ENCODE measurements around the gene HMGXB4. TPM values are rescaled to one million over a fixed set of nuclear protein-coding genes. Genes with fewer than 3 reads are reported as not detected.

The HMGXB4 gene
- total RNA-seq, 1 donor from 2014 or later: 29.0 TPM

GRCh38 chr22:35327690-35328471, 70.6 kb downstream of the HMGXB4 start:
- no peak for DNase-seq

GRCh38 chr22:35328472-35328885, 71.2 kb downstream of the HMGXB4 start:
- DNase-seq: no peak

- no peak for DNase-seq
These were observed 72.0 kb downstream of the HMGXB4 start for GRCh38 chr22:35329114-35329847.

DNA sequence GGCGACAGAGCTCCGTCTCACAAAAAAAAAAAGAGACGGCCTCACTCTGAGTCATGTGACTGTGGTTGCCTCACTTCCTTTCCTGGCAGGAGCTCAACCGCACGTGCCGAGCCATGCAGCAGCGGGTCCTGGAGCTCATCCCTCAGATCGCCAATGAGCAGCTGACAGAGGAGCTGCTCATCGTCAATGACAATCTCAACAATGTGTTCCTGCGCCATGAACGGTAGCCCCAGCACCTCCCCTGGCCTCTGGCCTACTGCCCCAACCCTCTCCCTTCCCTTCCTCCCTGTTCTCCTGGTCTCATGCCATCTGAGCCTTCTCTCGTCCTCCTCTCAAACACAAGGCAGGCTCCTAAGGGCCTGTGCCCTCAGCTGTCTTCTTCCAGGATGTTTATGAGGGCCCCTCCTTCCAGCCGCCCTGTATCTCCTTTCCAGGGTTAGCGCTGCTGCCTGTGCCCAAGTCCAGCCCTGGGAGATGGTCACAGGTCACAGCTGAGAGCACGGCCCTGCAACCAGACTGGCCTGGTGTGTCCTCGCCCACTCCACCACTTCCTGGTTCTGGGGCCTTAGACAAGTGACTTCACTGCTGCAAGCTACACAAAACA, 73.1 kb downstream of the HMGXB4 start:
- DNase-seq: no peak

DNA sequence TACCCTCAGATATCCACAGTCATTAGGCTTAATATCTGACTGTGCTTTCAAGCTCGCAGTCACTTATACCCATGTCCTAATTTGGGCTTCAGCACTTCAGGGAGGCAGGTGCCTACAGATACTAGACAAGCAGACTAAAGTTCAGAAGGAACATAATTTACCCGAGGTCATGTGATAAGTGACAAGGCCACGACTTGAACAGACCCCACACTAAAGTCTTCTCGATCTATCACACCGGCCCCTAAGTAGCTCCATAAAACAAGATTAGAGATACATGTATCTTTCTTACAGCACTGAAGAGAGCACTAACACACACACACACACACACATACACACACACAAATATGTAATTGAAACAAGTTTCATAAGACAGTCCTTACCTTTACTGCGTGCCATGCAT, 75.0 kb downstream of the HMGXB4 start:
- no peak for DNase-seq

GRCh38 chr22:35333220-35333619, 75.9 kb downstream of the HMGXB4 start:
- DNase-seq: no peak

- no peak for DNase-seq
These were observed 76.7 kb downstream of the HMGXB4 start for GRCh38 chr22:35334004-35334403.

GRCh38 chr22:35335468-35335867, 78.2 kb downstream of the HMGXB4 start:
- DNase-seq: no peak

- no peak for DNase-seq
These were observed 78.9 kb downstream of the HMGXB4 start for GRCh38 chr22:35335936-35336781.

GRCh38 chr22:35337932-35338331, 80.6 kb downstream of the HMGXB4 start:
- no peak for DNase-seq

DNA sequence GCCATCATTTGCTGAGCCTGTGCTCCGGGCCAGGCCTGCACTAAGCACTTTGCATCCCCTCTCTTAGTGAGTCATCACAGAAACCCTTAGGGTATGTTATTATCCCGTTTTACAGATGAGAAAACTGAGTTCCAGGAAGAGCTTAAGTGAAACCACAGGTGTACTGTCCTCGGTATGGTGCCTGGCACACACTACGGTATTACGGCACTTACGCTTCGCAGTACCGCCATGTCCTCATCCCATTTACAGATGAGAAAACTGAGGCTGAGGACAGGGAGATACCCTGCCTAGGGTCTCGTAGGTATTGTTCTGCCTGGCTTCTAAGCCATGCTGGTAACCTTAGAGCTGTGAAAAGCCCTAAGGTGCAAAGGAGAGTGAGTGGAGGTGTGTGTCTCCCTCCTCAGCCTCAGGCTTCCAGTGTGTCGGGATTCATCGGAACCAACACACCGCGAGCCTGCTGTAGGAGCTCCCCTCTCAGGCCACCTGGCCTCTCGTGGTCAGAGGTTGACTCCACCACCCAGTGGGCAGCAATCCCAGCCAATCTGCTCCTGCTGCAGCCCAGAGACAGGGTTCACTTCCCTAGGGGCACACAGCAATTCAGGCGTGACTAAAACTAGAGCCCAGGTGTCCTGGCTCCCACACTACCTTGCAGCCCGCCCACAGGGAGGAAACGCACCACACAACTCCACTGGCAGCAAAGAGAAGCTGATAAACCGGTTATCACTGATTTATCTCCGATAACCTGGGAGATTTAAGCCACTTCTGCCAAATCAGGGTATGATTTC, 84.0 kb downstream of the HMGXB4 start:
- DNase-seq: no peak

GRCh38 chr22:35342390-35342789, 85.1 kb downstream of the HMGXB4 start:
- DNase-seq: no peak

- DNase-seq: no peak
These were observed 86.6 kb downstream of the HMGXB4 start for GRCh38 chr22:35343664-35344550.

- DNase-seq: no peak
These were observed 87.8 kb downstream of the HMGXB4 start for GRCh38 chr22:35344956-35345690.

Small RNA genes lying within 50 kb of the gene (small RNA-seq; reads per million reads assigned to genes)
- 1.4 reads per million, percentile 79 among the genes with 10 or more reads in this experiment for gene MIR3909
- not detected for gene MIR6069
- not detected for gene RNU7-167P

Other genes starting within 250 kb of the HMGXB4 start
- gene ISX, start 191.3 kb upstream of the HMGXB4 start, total RNA-seq: not detected
- gene TOM1, start 42.4 kb downstream of the HMGXB4 start, total RNA-seq: 7.2 TPM
- gene HMOX1, start 123.6 kb downstream of the HMGXB4 start, total RNA-seq: 1.9 TPM
- 11.9 TPM for gene MCM5, start 142.6 kb downstream of the HMGXB4 start, total RNA-seq

Measured in occipital lobe (tissue), 3 donors.